Jurkat, Clone E6-1 (cell line): ENCODE data around the gene EZR.

Source experiments
- DNase-seq: peaks from one replicate; pipeline ENCODE4 v3.0.0-alpha.2; 2011; ENCODE audit warnings: low read depth, low spot score
- H3K4me3 ChIP-seq: 2 replicates; pipeline ENCODE4 v1.5.1; 2011; ENCODE audit warnings: mild to moderate bottlenecking, low read length, control low read depth, moderate library complexity

The EZR gene

DNA sequence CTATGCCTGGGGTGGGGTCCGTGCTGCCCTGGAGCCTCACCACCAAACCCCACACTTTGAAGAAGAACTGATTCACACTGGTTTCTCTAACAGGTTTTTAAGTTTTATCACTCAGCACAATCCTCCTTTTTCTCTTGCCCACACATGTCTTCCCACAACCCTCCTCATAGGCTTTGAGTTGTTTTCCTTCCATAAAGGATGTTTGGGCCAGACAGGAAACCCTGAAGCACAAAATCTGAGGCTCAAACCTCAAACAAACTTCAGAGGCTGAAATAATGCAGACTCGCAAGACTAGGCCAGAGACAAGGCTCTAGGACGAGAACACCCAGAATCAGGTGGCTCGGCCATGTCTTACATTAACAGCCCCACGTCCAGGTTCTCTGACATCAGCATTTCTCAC lies 35.3 kb downstream of the EZR start:
- no peak overlapping the region for H3K4me3 ChIP-seq
- no peak for DNase-seq

DNA sequence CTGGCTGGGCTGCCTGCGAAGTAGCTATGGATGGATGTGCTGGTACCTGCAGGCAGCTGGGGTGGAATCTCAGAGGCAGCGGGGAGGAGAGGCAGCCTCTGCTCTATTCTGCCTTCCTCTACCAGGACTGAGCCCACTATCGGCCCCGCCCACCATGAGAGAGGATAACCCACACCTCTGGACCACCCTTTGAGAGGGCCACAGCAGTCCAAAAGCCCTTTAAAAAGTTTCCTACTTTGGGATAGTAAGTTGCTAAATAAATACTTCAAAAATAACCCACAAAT lies 36.1 kb downstream of the EZR start:
- no peak overlapping the region for H3K4me3 ChIP-seq
- no peak for DNase-seq

DNA sequence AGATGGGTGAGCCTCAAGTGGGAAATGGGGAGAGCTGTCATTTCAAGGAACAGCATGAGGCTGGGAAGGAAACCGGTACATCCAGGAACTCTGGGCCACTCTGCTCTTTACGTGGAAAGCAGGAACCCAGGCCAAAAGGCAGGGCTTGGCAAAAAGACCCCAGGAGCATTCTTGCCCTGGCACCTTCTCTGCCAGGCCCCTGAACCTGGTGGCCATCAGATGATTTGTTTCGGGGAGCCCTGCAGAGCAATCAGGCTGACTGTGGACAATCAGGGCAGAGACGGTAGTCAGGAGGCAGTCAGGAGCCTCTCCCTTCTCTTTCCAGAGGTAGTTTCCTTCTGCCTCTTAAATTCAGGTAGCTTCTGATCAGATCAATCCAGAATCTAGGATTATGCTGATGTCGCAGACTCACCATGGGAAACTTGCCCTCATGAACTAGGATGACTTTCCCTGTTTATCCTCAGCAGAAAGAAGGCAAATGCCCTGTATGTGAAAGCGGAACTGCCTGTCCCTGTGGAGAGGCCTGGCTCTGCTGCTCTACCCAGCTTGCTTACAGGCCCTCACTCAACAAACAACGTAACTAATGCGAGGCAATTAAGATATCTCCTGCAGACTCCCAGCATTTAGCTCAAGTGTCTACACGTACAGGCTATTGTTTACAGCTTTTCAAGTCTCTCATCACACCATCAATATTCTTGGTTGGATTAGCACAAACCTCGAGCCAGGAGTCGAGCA lies 36.6 kb downstream of the EZR start:
- no peak for DNase-seq
- H3K4me3 ChIP-seq, result no peak overlapping the region

DNA sequence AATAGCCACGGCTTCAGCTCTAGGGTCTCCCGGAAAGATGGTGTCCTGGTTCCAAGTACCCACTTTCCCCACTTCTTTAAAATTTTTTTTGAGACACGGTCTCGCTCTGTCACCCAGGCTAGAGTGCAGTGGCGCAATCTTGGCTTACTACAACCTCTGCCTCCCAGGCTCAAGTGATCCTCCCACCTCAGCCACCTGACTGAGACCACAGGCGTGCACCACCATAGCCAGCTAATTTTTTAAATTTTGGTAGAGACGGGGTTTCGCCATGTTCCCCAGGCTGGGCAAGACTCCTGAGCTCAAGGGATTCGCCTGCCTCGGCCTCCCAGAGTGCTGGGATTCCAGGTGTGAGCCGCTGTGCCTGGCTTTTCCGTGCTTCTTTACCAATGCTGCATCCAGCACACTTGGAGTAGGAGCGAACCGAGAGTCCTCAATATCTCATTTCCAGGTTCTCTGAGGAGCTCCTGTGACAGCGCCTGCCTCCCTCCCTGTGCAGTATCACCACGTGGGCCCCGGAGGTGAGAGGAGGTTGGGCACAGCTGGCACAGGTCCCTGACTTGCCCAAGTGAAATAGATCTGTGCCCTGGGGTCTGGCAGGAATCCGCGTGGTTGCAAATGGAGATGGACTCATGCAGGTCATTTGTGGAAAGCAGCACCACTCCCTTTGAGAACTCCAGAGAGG lies 37.3 kb downstream of the EZR start:
- DNase-seq, result no peak
- no peak overlapping the region for H3K4me3 ChIP-seq

DNA sequence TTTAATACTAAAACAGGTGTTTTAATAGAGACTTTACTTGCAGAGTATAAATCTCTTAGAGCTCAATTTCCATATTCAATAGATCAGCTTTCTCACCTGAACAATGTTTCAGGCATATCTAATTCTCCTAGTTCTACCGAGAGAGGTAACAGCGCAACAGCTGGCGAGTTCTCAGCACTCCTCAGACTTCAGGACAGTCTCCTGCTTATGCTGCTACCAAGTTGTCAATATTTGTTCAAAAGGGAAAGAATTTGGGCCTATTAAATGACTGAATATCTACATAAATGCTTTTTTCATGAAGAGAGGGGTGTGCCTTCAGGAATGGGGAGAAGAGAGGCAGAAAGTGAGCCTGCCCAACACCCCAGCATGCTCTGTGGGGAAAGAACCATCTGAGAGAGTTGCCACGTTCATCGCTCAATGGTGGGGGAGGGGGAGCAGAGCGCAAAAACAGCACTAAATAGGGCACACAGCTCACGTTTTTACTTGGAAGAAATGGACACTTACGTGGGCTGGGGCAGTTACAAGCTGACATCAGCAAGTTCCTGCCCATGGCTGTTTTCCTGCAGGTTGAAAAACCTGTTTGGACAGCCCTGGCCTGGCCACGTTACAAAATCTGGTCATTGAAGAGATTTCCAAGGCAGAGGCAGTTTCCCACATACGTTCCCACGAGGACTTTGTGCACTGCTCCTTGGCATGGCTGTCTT lies 38.0 kb downstream of the EZR start:
- H3K4me3 ChIP-seq, result no peak overlapping the region
- DNase-seq, result no peak

DNA sequence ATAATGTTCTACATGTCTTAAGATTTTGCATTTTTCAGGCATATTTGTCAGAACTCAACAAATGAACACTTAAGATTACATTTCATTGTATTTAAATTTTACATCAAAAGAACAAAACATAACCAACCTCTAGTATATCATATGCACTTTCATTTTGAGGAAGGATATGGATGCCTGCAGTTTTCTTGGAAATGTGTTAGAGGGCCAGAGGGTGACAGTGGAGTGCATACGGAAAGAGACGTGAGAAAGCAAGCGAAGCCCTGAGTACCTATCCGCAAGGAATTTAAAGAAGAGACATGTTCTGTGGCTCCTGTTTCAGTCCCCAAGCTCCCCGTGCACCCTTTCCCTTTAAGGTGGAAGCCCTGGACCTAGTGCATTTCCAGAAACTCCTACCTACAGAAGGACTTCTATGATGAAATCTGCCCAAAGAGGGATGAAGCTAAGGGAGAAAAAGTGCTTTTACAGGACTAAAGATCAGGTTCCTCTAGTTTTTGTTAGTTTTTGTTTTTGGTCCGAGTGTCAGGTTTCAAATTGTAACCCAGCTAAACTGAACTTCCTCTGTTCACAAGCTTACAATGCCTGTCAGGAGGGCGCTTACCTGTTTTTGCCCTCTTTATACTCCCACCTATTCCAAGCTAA lies 38.8 kb downstream of the EZR start:
- H3K4me3 ChIP-seq, result no peak overlapping the region

DNA sequence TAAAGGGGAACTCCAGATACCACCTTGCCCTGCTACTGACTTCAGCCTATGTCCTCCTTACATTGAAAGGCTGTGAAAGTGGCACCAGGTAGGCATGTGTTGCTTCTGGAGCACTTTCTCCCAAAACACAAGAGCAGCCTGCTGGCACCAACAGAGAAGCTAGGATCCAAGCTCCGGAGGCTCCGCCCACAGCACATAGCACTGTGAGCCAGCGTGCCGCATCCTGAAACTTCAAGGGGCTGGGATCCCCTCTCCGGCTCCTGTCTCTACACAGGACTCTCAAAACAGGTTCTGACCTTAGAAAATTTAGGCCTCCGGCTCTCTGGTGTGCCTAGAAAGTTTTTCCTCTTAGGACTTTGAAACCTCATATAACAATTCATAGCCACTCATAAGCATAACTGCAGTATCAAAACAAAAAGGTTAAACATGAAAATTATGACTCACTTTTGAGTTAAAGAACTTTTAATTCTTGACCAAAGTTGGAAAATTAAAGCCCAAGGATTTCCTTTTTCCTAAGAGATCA lies 41.1 kb downstream of the EZR start:
- DNase-seq, result no peak
- no peak overlapping the region for H3K4me3 ChIP-seq

More for the DNA sequence above, 38.8 kb downstream of the EZR start:
- DNase-seq, result no peak

DNA sequence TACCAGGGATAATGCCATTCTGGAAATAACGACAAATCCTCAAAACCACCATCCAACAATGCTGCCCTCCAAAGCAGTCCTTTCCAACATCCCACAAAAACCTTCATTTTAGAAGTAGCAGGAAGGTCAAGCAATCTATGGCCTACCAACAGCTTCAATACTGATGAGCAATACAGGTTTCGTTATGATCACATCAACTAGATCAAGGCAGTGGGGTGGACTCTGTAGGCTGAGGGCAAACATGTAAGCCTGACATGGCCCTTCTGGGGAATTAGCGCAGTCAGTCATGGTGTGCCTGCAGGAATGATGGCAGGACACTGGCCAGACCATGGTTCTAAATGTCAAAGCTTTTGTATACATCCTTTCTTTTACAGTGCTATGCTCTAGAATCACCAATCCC lies 41.7 kb downstream of the EZR start:
- no peak overlapping the region for H3K4me3 ChIP-seq
- no peak for DNase-seq

DNA sequence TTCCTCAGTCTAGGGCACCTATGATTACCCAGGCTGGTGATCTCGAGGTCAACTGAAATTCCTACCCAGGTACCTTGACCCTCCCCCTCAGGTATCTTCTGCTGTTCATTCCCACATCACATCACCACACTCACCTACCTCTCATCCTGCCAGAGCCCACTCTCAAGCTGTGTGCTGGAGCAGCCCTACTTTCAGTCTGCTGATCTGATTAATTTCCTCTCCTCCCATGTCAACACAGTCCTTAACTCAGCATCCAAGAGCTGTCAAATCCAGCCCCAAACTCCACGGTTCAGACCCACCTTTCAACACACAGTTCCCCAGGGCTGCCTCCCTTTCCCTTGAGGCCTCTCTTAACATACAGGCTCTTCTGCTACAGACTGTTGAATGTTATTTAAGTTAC lies 42.4 kb downstream of the EZR start:
- no peak overlapping the region for H3K4me3 ChIP-seq
- DNase-seq, result no peak

DNA sequence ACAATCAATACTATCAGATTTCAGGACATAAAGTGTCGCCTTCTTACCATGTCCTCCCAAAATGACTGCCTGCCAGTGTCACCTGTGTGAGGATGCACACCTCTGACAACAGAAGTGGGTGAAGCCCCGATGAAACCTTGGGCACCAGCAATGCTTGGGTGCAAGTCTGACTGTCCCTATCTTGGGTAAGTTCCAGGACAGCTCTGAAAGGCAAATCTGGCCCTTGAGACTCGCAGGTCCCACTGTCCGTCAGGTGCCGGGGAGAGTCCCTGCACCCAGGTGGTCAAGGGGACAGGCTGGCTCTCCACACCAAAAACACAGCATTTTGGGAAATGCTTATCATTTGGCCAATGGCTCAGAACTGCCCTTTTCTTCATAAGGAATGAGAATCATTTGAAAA lies 43.3 kb downstream of the EZR start:
- DNase-seq, result no peak
- H3K4me3 ChIP-seq, result no peak overlapping the region

DNA sequence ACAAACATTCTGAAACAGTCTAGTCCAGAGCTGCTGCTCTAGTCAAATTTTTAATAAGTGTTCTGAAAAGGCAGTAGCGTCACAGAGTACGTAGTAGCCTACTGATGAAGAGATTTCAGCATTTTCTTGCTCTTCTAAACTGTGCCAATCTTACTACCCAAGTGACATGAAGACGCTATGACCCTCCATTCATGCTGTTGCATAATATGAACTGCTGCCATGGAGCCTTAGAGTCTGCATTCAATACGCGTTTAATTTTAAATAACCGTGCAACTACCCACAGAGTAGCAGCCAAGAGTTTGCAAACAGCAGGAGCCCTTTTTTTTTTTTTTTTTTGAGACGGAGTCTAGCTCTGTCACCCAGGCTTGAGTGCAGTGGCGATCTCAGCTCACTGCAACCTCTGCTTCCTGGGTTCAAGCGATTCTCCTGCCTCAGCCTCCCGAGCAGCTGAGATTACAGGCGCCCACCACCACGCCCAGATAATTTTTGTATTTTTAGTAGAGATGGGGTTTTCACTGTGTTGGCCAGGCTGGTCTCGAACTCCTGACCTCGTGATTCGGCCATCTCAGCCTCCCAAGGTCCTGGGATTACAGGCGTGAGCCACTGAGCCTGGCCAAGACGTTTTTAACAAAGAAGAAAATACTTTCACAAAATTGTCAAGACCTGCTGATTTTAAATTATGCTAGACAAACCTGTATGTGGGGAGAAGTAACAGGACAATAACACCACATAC lies 44.3 kb downstream of the EZR start:
- H3K4me3 ChIP-seq, result no peak overlapping the region
- no peak for DNase-seq

DNA sequence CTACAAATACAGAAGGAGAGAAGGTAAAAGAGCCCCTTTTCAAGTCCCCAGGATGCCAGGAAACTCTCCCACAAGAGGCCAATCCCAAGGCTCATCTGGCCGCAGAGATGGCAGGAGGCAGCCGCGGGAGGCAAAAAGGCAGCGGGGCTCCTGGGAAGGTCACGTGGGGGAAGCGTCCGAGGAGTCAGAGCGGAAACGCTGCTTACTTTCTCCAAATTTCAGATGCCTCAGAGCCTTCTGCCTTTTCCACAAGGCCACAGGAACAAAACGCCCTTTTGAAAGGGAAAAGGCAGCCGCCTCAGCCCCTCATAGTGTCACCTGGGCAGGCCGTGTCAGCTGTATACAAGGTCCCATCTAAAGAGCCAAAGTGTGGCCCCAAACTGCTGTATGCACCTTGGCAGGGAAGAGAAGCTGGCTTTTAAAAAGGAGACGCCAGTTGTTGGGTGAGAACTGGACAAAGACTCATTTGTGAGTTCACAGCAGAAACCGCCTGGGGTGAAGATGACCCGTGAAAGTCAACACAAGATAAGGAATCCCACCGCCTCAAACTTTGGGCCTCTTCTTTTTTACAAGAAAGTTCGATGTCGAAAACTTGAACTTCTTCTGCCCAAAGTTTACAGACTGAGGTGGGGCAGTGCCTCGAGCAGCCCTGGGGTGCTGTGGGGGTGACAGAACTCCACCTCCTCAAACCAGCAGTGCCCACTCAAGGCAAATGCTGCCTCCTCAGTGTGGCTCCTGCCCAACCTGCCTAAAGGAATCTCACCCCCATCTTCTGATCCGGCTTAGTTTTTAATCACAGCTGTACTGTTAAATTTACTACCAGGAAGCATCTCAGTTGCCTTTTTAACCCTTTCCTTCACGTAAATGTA lies 45.4 kb downstream of the EZR start:
- H3K4me3 ChIP-seq, result no peak overlapping the region
- DNase-seq, result no peak

DNA sequence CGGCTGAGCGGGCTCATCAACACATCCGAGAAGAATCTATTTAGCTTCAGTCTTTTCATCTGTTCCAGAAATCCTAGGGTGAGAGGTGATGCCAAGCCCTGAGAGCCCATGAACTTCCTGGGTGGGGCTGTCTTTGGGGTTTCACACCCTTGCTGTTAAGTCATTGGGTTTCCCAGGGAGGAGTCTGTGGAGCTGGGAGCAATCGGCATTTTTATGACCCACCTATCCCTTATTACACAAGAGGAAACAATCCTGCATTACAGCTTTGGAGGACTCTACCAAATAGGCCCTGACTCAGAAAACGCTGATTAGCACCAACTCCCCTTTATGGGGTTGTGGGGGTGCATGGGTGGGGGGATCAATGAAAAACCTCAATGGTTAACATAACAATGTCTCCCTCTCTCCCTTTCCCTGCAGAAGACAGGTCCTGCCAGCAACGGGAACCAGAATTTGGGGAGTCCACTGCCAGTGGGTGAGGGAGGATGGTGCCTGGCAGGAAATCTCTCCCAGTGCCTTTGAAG lies 46.3 kb downstream of the EZR start:
- DNase-seq, result no peak
- H3K4me3 ChIP-seq, result no peak overlapping the region

DNA sequence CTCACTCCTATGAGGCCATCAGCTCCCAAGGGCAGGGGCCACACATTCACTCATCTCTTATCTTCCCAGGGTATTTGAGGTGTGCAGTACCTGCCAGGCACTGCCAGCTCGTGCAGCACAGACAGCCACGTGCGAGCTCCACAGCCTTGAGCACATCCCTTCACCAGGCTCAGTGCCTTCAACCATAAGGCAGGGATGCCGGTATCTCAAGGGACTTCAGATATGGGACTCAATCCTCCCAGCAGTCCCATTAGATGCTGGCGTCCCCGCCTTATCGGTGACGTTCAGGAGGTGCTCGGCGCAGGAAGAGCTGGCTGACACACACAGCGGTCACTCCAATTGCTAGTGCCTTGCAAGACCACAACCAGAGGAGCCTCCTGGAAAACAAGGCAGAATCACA lies 47.0 kb downstream of the EZR start:
- no peak for DNase-seq
- H3K4me3 ChIP-seq, result no peak overlapping the region

DNA sequence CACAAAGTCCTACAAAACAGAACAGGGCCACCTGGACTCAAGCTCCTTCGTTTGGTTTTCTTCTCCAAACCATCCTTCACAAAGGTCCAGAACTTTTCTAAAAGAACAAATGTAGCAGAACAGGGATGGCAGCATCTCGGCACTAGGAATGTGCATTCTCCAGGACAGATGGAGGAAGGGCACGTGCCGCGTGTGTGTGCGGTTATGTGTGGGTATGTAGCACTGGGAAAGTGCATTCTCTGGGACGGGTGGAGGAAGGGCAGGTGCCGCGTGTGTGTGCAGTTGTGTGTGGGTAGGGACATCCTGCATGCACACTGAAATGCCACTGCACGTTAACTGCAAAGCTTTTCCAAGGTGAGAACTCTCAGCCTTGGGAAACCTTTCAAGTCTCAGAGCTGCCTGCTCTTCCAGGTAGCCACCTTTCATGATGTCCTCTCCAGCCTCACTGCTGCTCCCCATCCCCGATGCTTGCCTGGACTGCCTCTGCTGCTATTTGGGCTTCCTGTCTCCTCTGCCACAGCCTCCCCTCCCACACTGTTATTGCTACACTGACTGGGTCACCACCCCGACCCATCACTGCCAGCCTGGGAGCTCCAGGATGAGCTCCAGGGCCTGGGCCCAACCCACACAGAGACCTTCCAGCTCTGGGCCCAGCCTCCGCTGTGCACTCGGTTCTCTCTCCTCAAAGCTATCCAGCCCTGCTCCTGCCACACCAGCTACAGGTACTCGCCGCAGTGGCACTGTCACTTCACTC lies 47.6 kb downstream of the EZR start:
- DNase-seq, result no peak
- H3K4me3 ChIP-seq, result no peak overlapping the region

DNA sequence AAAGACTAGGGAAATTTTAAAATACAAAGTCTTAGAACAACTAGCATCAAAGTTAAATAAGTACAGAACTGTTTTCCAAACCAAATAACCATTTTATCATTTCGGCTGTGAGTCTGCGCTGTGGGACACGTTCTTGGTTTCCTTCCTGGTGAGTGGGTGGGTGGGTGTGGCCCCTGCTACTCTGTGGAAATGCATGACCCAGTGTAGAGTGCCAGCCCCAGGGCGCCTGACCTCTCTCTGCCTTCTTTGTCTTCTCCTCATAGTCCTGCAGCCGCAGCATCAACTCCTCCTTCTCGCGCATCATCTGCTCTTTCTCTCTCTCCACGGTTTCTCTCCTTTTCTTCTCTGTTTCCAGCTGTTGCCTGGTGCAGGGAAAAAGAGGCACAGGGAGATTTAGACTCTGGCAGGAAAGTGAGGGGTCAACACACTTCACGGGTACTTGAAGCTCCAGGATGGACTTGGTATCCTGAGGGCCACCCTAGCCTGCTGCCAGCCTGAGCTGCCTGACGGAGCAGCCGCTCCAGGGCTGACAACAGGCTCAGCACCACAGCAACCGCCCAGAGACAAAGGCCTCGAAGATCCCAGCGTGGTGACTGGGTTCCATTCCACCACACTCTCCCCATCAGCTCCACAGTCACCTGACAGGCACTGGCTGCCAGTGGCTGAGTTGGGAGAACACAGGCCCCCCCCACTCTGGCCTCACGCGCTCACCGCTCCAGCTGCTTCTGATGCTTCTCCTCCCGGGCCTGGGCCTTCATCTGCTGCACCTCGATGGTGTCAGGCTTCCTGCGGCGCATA lies 48.4 kb downstream of the EZR start:
- no peak for DNase-seq
- H3K4me3 ChIP-seq, result no peak overlapping the region
